Activated CD4-positive, alpha-beta T cell treated with anti-CD3 and anti-CD28 coated beads, Interleukin-2, amount 50 U/mL, for 16 hours (primary cell): ENCODE measurements around the gene RBBP6.
"Not testable (repeated sequence)": the region's sequence is repeated elsewhere in the genome, so short reads cannot be mapped to it uniquely, and the experiment has no call there.

Source experiments
- DNase-seq: peaks from one replicate; pipeline ENCODE4 v3.0.0-alpha.2; 2020

RBBP6 gene

DNA sequence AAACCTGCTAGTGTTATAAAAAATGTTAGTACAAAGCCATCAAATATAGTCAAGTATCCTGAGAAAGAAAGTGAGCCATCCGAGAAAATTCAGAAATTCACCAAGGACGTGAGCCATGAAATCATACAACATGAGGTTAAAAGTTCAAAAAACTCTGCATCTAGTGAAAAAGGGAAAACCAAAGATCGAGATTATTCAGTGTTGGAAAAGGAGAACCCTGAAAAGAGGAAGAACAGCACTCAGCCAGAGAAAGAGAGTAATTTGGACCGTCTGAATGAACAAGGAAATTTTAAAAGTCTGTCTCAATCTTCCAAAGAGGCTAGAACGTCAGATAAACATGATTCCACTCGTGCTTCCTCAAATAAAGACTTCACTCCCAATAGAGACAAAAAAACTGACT, 31.7 kb downstream of the RBBP6 start:
- no peak for DNase-seq

DNA sequence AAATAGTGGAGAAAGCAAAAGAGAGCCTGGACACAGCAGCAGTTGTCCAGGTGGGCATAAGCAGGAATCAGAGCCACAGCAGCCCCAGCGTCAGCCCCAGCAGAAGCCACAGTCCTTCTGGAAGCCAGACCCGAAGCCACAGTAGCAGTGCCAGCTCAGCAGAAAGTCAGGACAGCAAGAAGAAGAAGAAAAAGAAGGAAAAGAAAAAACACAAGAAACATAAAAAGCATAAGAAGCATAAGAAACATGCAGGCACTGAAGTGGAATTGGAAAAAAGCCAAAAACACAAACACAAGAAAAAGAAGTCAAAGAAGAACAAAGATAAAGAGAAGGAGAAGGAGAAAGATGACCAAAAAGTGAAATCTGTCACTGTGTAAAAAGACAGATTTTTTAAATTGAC, 32.7 kb downstream of the RBBP6 start:
- DNase-seq: no peak

GRCh38 chr16:24573141-24573540, 33.8 kb downstream of the RBBP6 start:
- no peak for DNase-seq

DNA sequence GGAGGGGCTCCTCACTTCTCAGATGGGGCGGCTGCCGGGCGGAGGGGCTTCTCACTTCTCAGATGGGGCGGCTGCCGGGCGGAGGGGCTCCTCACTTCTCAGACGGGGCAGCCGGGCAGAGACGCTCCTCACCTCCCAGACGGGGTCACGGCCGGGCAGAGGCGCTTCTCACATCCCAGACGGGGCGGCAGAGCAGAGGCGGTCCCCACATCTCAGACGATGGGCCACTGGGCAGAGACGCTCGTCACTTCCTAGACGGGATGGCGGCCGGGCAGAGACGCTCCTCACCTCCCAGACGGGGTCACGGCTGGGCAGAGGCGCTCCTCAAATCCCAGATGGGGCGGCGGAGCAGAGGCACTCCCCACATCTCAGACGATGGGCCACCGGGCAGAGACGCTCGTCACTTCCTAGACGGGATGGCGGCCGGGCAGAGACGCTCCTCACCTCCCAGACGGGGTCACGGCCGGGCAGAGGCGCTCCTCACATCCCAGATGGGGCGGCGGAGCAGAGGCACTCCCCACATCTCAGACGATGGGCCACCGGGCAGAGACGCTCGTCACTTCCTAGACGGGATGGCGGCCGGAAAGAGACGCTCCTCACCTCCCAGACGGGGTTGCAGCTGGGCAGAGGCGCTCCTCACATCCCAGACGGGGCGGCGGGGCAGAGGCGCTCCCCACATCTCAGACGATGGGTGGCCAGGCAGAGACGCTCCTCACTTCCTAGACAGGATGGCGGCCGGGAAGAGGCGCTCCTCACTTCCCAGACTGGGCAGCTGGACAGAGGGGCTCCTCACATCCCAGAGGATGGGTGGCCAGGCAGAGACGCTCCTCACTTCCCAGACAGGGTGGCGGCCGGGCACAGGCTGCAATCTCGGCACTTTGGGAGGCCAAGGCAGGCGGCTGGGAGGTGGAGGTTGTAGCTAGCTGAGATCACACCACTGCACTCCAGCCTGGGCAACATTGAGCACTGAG, 35.4 kb downstream of the RBBP6 start:
- not testable (repeated sequence) for DNase-seq

DNA sequence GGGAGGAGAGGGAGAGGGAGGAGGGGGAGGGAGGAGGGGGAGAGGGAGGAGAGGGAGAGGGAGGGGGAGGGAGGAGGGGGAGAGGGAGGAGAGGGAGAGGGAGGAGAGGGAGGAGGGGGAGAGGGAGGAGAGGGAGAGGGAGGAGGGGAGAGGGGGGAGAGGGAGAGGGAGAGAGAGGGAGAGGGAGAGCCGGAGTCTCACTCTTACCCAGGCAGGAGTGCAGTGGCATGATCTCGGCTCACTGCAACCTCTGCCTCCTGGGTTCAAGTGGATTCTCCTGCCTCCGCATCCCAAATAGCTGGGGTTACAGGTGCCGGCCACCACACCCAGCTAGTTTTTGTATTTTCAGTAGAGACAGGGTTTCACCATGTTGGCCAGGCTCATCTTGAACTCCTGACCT, 36.4 kb downstream of the RBBP6 start:
- not testable (repeated sequence) for DNase-seq

DNA sequence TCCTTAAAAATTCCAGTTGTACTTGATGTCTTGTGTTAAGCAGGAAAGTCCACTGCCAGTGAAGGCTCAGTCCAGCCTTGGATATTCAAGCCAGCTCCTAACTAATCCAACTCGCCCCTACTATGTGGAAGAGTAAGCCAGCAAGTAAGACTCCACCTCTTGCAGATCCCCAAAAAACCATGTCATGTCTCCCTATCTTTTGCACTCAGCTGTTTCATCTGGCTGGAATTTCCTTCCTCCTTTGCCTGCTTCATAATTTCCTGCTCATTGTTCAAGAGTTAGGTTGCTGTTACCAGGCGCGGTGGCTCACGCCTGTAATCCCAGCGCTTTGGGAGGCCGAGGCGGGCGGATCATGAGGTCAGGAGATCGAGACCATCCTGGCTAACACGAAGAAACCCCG, 37.8 kb downstream of the RBBP6 start:
- DNase-seq: no peak

DNA sequence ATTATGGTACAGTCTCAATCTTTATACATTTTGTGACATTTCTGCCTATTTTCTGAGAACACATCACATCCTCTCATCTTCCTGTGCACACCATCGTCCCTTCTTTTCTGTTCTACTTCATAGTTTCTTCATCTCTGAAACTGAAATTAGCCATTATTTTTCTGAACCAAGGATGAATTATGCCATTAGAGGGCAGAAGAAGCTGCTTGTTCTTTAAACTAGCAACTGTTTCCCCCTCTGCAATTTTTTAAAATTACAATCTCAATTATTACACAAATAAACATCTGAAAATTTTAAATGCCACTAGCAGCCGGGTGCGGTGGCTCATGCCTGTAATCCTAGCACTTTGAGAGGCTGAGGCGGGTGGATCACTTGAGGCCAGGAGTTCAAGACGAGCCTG, 41.3 kb downstream of the RBBP6 start:
- DNase-seq: no peak

DNA sequence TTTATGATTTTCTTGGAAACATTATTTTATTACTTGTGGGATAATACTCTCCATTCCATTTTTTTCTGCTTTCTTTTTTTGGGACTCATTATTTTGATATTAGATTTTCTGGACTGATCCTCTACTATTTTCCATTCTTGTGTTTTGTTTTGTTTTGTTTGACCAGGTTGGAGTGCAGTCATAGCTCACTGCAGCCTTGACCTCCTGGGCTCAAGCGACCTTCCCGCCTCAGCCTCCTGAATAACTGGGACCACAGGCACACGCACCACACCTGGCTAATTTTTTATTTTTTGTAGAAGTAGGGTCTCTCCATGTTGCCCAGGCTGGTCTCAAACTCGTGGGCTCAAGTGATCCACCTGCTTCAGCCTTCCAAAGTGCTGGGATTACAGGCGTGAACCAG, 44.1 kb downstream of the RBBP6 start:
- no peak for DNase-seq

GRCh38 chr16:24589997-24590396, 50.6 kb downstream of the RBBP6 start:
- DNase-seq: no peak

DNA sequence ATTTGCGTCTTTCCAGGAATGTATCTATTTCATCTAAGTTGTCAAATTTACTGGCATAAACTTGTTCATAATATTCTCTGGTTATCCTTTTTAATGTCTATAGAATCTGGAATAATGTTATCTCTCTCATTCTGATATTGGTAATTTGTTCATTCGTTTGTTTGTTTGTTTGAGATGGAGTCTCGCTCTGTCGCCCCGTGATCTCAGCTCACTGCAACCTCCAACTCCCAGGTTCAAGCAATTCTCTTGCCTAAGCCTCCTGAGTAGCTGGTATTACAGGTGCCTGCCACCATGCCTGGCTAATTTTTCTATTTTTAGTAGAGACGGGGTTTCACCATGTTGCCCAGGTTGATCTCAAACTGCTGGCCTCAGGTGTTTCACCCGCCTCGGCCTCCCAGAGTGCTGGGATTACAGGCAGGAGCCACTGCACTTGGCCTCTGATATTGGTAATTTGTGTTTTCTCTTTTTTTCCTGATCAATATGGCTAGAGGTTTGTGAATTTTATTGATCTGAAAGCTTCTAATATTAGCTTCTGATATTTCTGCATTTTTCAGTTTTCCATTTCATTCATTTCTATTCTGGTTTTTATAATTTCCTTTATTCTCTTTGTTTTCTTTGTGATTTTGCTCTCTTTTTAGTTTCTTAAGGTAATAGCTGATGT, 59.5 kb downstream of the RBBP6 start:
- DNase-seq: no peak

- no peak for DNase-seq
These were observed 70.0 kb downstream of the RBBP6 start for GRCh38 chr16:24609417-24609739.

- no peak for DNase-seq
These were observed 70.5 kb downstream of the RBBP6 start for GRCh38 chr16:24609740-24610415.

DNA sequence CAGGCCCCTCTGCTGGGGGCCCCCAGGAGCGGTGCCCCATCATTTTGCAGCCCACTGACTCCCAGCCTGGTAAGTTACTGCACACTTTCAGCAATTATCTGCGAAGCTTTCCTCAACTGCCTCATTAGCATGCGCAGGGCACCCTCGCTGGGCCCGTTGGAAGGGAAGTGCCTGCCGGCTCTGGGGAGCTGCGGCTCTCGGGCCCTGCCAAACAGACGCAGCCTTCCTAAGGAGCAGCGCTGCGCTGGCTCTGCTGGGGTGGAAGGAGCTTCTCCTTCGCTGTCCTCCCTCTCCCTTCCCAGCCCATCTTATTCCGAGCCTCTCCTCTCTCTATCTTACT, 71.0 kb downstream of the RBBP6 start:
- no peak for DNase-seq

GRCh38 chr16:24611310-24611709, 71.9 kb downstream of the RBBP6 start:
- no peak for DNase-seq

DNA sequence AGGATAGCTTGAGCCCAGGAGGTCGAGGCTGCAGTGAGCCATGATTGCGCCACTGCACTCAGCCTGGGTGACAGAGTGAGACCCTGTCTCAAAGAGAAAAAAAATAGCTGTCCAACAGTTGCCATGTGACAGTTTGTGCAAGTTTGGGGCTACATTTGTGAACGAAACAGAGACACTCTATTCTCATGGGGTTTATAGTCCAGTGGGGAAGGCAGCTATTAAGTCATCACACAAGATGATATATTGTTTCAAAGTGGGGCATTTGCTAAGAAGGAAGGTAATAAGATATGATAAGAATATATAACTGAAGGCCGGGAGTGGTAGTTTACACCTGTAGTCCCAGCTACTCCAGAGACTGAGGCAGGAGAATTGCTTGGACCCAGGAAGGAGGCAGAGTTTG, 73.3 kb downstream of the RBBP6 start:
- DNase-seq: no peak

DNA sequence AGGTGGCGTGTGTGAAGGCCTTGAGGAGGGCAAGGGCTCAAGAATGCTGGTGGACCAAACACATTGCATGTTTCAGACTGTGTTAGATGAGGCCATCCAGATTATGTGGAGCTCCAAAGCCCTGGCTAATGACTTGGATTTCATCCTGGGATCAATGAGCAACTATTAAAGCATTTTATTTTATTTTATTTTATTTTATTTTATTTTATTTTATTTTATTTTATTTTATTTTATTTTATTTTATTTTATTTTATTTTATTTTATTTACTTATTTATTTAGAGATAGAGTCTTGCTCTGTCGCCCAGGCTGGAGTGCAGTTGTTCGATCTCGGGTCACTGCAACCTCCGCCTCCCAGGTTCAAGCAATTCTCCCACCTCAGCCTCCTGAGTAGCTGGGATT, 73.9 kb downstream of the RBBP6 start:
- not testable (repeated sequence) for DNase-seq

- DNase-seq: no peak
These were observed 78.1 kb downstream of the RBBP6 start for GRCh38 chr16:24617502-24617901.
